A549 (cell line): ENCODE results near the gene ATG16L1.
"Not testable (repeated sequence)": the region's sequence is repeated elsewhere in the genome, so short reads cannot be mapped to it uniquely, and the experiment has no call there.

Experiments used
- POLR2A ChIP-seq: IDR thresholded peaks from 2 replicates; pipeline ENCODE4 v1.6.1; 2012; ENCODE audit warnings: mild to moderate bottlenecking, low read length
- TF ChIP-seq, protein P1 (sequence below): fragments of >200 bp; sonication (Bioruptor Twin); formaldehyde crosslinking; IDR thresholded peaks from 3 replicates; pipeline ENCODE4 v1.5.1; 2016

DNA sequence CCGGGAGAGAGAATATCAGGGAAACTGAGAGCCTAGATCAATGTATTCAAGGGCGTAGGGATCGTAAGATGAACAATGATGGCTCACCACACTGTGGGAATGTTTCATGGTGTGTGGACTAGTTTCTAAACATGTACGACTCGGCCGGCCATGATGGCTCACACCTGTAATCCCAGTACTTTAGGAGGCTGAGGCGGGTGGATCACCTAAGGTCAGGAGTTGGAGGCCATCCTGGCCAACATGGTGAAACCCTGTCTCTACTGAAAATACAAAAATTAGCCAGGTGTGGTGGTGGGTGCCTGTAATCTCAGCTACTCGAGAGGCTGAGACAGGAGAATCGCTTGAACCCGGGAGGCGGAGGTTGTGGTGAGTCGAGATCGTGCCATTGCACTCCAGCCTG, 84.6 kb downstream of the ATG16L1 start:
- TF ChIP-seq POLR2A: not testable (repeated sequence)
- TF ChIP-seq, protein P1, sequence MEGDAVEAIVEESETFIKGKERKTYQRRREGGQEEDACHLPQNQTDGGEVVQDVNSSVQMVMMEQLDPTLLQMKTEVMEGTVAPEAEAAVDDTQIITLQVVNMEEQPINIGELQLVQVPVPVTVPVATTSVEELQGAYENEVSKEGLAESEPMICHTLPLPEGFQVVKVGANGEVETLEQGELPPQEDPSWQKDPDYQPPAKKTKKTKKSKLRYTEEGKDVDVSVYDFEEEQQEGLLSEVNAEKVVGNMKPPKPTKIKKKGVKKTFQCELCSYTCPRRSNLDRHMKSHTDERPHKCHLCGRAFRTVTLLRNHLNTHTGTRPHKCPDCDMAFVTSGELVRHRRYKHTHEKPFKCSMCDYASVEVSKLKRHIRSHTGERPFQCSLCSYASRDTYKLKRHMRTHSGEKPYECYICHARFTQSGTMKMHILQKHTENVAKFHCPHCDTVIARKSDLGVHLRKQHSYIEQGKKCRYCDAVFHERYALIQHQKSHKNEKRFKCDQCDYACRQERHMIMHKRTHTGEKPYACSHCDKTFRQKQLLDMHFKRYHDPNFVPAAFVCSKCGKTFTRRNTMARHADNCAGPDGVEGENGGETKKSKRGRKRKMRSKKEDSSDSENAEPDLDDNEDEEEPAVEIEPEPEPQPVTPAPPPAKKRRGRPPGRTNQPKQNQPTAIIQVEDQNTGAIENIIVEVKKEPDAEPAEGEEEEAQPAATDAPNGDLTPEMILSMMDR: not testable (repeated sequence)
